Panc1 (cell line): ENCODE measurements around the gene PFDN4.

ENCODE experiments used
- CTCF ChIP-seq: fragments of 450-650 bp; IDR thresholded peaks from 2 replicates; pipeline ENCODE4 v1.5.1; 2017; ENCODE audit warnings: mild to moderate bottlenecking
- POLR2AphosphoS5 ChIP-seq: IDR thresholded peaks from 2 replicates; pipeline ENCODE4 v1.6.1; 2012; ENCODE audit warnings: mild to moderate bottlenecking, low read depth, low read length, moderate library complexity
- SIN3A ChIP-seq: IDR thresholded peaks from 2 replicates; pipeline ENCODE4 v1.6.1; 2012; ENCODE audit warnings: low read depth, mild to moderate bottlenecking, low read length, moderate library complexity, borderline replicate concordance; ENCODE audit not compliant: insufficient read depth
- TCF7L2 ChIP-seq: IDR thresholded peaks from 2 replicates; pipeline ENCODE4 v1.6.1; 2011; ENCODE audit warnings: mild to moderate bottlenecking, low read depth, low read length, inconsistent platforms
- TF ChIP-seq, protein P1 (sequence below), 2 experiments: IDR thresholded peaks; 2 replicates each; pipeline ENCODE4 v1.6.1; 2011 to 2012; ENCODE audit warnings: low read depth in 2 of 2, control low read depth in 1 of 2, low read length in 1 of 2, mild to moderate bottlenecking in 1 of 2, moderate library complexity in 1 of 2; ENCODE audit not compliant: insufficient read depth in 1 of 2

GRCh38 chr20:54203281-54203680, 4.6 kb upstream of the PFDN4 start:
- no peak for TF ChIP-seq CTCF
- TF ChIP-seq POLR2AphosphoS5, result no peak
- no peak for TF ChIP-seq SIN3A
- TF ChIP-seq, protein P1, sequence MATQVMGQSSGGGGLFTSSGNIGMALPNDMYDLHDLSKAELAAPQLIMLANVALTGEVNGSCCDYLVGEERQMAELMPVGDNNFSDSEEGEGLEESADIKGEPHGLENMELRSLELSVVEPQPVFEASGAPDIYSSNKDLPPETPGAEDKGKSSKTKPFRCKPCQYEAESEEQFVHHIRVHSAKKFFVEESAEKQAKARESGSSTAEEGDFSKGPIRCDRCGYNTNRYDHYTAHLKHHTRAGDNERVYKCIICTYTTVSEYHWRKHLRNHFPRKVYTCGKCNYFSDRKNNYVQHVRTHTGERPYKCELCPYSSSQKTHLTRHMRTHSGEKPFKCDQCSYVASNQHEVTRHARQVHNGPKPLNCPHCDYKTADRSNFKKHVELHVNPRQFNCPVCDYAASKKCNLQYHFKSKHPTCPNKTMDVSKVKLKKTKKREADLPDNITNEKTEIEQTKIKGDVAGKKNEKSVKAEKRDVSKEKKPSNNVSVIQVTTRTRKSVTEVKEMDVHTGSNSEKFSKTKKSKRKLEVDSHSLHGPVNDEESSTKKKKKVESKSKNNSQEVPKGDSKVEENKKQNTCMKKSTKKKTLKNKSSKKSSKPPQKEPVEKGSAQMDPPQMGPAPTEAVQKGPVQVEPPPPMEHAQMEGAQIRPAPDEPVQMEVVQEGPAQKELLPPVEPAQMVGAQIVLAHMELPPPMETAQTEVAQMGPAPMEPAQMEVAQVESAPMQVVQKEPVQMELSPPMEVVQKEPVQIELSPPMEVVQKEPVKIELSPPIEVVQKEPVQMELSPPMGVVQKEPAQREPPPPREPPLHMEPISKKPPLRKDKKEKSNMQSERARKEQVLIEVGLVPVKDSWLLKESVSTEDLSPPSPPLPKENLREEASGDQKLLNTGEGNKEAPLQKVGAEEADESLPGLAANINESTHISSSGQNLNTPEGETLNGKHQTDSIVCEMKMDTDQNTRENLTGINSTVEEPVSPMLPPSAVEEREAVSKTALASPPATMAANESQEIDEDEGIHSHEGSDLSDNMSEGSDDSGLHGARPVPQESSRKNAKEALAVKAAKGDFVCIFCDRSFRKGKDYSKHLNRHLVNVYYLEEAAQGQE (IDR thresholded peaks at IDR 0.05; ENCODE audit: insufficient read depth in 1 of 2, low read depth in 2 of 2, low read length in 1 of 2), result no peak
- TF ChIP-seq TCF7L2, result no peak
